Measurements from ENCODE around the gene GPC1.

Gene GPC1

GRCh38 chr2:240397542-240397916 is 37.9 kb upstream of the GPC1 start:
- DNase-seq: no peak

GRCh38 chr2:240397924-240398645 is 37.4 kb upstream of the GPC1 start:
- DNase-seq: no peak

GRCh38 chr2:240398661-240399267 is 36.7 kb upstream of the GPC1 start:
- no peak for DNase-seq

GRCh38 chr2:240399419-240400324 is 35.8 kb upstream of the GPC1 start:
- no peak for DNase-seq

GRCh38 chr2:240400371-240401161 is 34.9 kb upstream of the GPC1 start:
- DNase-seq: no peak

GRCh38 chr2:240401308-240401707 is 34.2 kb upstream of the GPC1 start:
- DNase-seq: no peak

- no peak for DNase-seq
Observed at GRCh38 chr2:240401781-240402551, 33.5 kb upstream of the GPC1 start.

GRCh38 chr2:240402566-240403272 is 32.7 kb upstream of the GPC1 start:
- no peak for DNase-seq

- DNase-seq: no peak
Observed at GRCh38 chr2:240403396-240404104, 31.9 kb upstream of the GPC1 start.

GRCh38 chr2:240404174-240404852 is 31.1 kb upstream of the GPC1 start:
- DNase-seq: no peak

- no peak for DNase-seq
Observed at GRCh38 chr2:240405133-240405532, 30.3 kb upstream of the GPC1 start.

- DNase-seq: no peak
Observed at GRCh38 chr2:240405684-240406313, 29.7 kb upstream of the GPC1 start.

GRCh38 chr2:240407090-240407489 is 28.4 kb upstream of the GPC1 start:
- DNase-seq: no peak

GRCh38 chr2:240410004-240410403 is 25.5 kb upstream of the GPC1 start:
- no peak for DNase-seq

GRCh38 chr2:240410808-240411207 is 24.7 kb upstream of the GPC1 start:
- DNase-seq: no peak

GRCh38 chr2:240411261-240412160 is 24.0 kb upstream of the GPC1 start:
- no peak for DNase-seq

GRCh38 chr2:240412211-240412861 is 23.1 kb upstream of the GPC1 start:
- DNase-seq: no peak

Measured in activated effector memory CD4-positive, alpha-beta T cell treated with Interleukin-2 at 50 U/mL for 16 hours (primary cell).